Fibroblast of the aortic adventitia (primary cell): Measurements from ENCODE around the gene NMNAT2. TPM values are rescaled to one million over a fixed set of nuclear protein-coding genes. Genes with fewer than 3 reads are reported as not detected.

Experiments
- DNase-seq: peaks from one replicate; pipeline ENCODE4 v3.0.0-alpha.2; 2010; ENCODE audit warnings: low read depth
- H3K4me3 ChIP-seq: 2 replicates; pipeline ENCODE4 v1.5.1; 2011; ENCODE audit warnings: low read depth, mild to moderate bottlenecking, control low read depth, low read length, moderate library complexity
- CTCF ChIP-seq: IDR thresholded peaks from 2 replicates; pipeline ENCODE4 v1.5.1; 2011; ENCODE audit warnings: mild to moderate bottlenecking, low read length, control low read depth, inconsistent platforms; ENCODE audit not compliant: insufficient read depth
- total RNA-seq: library from RNA; depleted of rRNA; stranded (reverse); fragments of >200 nt; gene quantifications from 2 replicates; pipeline ENCODE4 v1.2.3, GENCODE V29; 2012; ENCODE audit warnings: low replicate concordance

Gene NMNAT2
- total RNA-seq, 1 donor: 3.4 TPM

DNA sequence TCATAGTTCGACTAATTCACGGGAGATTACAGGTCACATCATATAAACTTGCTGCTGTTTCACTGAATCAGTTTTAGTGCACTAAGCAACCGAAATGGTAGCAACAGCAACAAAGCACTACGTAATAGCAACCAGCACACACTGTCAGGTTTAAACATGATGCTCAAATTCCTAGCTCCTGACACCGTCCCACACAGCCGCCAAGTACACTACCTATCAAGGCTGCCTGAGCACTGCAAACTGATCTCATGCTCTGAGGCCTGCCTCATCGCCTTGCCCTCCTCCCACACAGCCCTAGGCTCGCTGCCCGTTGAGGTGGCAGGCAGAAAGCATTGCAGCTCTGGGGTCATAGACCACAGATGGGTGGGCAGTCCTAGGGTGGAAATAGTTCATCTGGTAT is 219.7 kb downstream of the NMNAT2 start:
- DNase-seq: peak; percentile 74
- H3K4me3 ChIP-seq: no peak overlapping the region

More for the DNA sequence above, 219.7 kb downstream of the NMNAT2 start:
- TF ChIP-seq CTCF: no peak

Other genes with a start within 250 kb of the NMNAT2 start
- 2.0 and 2.8 TPM in 2 replicates for gene LAMC2, start 232.1 kb downstream of the NMNAT2 start, total RNA-seq
- 6.9 and 29.0 TPM in 2 replicates for gene SMG7, start 54.1 kb upstream of the NMNAT2 start, total RNA-seq
- gene NCF2, start 172.1 kb upstream of the NMNAT2 start, total RNA-seq: 0.63 and 0.74 TPM in 2 replicates
- 112 and 312 TPM in 2 replicates for gene ARPC5, start 217.4 kb upstream of the NMNAT2 start, total RNA-seq
- not detected in 2 replicates for gene APOBEC4, start 234.9 kb upstream of the NMNAT2 start, total RNA-seq